Measurements from ENCODE around the gene BABAM2.

The BABAM2 gene

DNA sequence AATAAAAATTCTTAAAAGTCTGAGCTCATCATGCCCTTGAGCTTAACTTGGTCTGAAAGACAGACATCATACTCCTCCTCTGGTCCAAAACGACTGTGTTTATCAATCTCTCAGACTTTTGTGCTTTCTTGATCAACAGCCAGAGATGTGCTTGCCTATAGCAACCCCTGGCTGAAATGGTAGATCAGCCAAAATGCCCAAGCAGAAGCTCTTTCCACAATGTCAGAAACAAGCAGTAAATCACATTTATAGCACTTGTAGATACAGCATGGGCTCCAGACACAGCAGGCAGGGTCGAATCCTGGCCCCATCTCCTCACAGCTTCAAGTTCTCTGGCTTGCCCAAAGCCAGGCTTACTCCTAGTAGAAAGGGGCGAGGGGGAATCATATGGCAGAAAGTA, 391.7 kb downstream of the BABAM2 start:
- DNase-seq (ENCODE audit: low read depth in 2 of 2) = no peak

DNA sequence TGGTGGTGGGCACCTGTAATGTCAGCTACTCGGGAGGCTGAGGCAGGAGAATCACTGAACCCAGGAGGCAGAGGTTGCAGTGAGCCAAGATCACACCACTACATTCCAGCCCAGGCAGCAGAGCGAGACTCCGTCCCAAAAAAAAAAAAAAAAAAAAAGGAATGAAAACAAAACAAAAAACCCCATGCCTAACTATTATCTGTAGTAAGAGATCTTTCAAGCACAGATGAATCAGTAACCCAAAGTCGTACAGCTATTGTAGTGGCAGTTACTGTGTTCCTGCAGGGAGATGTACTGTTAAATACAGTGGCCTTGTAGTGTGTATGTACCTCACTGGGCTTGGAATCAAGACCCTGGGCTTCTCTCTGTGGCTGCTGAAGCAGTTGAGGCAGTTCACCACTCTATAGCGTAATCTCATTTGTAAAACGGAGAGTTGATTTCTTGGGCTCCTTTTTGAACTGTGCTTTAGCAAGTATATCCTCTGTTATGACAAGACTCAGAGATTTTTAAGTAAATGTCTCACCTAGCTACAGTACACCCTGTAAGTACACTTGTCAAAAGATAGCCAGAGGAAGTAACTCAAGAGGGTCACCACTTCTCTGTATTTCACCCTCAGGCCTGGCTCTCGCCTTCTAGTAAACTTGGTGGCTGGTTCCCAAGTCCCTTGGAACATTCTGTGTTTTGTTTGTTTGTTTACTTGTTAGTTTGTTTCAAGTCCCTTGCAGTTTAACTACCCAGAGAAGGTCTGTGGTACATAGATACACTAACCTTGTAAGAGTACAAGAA, 392.5 kb downstream of the BABAM2 start:
- DNase-seq (ENCODE audit: low read depth in 2 of 2) = no peak

DNA sequence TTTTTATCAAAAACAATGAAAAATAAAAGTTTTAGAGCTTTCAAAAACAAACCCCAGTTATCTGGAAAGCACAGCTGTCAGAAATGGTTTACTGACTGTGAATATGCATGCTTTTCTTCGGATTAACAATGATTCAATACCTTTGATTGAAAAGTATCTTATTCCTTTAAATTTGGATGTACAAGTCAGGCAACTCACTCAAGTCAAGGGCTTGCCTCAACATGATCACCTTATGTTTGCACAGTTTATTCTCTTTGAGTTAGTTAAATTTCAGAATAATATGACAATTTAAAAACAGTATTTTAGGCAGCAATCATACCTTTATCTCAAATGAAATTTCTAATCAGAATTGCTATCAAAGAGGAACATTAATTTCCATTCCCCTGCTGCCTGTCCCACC, 393.3 kb downstream of the BABAM2 start:
- DNase-seq (ENCODE audit: low read depth in 2 of 2) = no peak

DNA sequence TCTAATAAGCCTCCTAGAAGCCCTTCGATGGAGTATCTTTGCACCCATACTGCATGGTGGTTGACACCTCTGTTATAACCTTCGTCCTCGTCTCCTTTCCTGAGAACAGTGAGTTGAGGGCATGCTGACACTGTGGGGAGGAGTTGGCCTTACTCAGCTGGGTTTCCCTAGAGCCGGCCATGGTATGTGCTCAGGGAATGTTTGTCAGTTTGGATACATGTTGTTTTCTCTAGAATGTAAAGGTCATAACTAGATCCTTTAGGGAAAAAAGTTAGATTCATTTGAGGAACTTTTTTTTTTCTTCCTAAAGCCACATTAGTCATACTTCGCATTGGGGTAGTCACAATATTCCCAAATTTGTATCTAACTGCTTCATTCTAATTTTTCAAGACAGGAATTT, 396.1 kb downstream of the BABAM2 start:
- no peak for DNase-seq (ENCODE audit: low read depth in 2 of 2)

DNA sequence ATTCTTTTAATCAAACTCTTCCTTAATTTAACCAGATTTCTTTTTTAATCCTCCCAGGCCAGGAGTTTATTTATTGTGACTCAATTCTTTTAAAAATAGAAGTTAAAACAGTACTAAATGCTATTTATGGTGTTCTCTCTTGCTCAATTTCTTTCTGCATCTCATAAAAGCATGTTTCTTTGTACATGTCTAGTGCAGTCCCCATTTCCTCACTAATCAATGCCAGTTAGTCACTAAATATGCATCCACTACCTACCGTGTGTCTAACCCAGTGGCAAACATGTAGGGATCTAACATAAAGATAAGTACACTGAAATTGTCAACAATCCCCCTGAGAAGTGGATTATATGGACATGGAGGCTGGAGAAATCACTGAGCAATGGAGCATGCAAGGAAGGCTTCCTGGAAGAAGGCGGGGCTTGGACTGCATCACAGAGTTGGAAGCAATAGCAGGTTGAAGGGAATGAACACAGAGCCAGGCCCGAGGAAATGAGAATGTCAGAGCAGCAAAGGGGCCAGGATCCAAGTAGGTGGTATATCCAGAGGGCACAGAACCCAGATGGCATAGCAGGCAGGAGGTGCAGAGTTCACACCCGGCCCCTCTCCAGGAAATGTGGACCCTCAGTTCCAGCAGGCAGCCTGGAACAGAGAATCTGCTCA, 396.9 kb downstream of the BABAM2 start:
- no peak for DNase-seq (ENCODE audit: low read depth in 2 of 2)

DNA sequence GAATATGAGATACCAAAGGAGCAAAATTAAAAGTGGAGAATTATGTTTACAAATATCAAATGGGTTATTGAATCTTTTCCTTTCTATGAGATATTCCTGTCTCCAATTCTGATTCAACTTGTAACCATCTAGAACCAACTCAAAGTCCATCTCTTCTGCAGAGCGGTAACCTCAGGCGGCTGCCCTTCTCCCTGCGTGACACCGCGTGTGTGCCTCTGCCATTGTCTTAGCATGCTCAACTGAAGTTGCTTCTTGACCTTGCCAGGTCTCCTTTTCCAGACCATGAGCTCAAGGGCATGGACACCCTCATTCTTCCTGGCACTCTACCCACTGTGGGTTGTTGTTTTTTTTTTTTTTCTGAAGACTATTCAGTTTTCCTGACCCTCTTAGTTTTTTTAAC, 398.1 kb downstream of the BABAM2 start:
- no peak for DNase-seq (ENCODE audit: low read depth in 2 of 2)

DNA sequence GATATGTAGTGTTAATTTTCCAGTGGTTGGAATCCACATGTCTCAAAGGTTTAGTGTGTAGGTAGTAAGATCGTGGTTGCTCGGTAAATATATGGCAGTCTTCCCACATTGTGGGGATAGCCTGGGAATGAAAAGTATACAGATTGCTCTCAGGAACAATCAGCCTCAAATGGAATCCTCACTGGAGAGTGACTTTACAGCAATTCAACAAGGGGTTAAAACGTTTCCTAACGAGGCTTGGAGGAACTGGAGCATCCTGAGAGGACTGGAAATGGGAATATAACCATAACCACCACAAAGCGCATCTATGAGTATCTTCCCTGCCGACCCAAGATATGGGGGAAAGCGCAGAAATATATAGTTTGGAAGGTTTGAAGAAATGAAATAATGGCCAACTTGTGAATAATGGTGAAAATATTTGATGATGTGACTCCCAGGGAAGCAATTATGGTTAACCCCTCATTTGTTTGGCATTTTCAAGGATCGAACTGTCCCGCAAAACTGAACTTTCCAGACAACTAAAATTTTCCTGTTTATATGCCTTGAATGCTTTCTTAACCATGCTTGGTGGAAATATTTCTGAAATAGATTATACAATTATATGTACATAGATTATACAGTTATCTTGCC, 401.4 kb downstream of the BABAM2 start:
- DNase-seq (ENCODE audit: low read depth in 2 of 2) = peak; percentile 67 to 69

DNA sequence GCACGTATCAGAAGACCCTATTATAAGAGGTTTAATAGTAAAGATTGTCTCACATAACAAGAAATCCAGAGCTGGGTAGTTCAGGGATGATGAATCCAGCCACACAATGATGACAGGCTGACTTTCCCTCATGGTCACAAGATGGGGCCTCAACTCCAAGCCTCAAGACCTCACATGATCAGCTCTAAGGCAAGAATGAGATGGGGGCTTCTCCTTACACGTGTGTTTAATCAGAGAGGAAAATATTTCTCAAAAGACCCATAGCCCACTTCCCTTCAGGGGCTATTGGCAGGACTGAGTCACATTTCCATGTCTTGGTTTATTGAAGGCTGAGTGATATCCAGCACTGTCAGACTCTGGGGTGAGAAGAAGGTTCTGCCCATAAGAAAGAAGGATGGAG, 402.0 kb downstream of the BABAM2 start:
- peak in 1 of 2 experiments; percentile 37 for DNase-seq (ENCODE audit: low read depth in 2 of 2)

DNA sequence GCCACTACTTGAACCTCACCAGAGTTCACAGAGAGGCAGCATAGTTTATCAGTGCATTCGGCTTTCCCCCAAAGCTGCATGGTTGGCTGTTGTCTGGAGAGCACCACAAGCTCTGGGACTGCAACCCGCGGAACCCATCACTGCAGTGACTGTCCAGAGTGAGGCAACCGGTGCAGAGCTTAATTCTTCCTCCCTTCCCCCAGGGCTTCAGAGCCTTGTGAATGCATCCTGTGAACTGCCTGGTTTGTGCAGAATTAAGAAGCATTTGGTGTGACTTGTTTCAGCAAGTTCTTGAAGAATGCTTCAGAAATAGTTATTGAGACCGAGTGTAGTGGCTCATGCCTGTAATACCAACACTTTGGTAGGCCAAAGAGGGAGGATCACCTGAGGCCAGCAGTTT, 402.9 kb downstream of the BABAM2 start:
- no peak for DNase-seq (ENCODE audit: low read depth in 2 of 2)

DNA sequence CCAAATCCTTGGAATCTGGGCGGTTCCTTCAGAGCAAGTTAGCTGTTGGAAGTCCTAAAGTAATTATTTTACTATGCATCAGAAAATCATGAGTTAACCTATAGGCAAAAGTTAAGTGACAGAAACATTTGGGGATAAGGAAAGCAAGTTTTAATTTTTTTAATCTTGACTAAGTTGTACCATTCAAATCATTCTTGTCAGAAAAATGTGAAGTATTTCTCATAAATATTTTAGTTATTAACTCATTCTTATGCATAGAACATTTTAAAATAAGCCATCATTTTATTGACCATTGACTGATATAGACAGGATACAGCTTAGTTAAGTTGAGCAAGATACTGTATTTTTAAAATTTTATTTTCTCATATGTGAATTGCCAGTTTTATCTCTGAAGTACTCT, 403.9 kb downstream of the BABAM2 start:
- DNase-seq (ENCODE audit: low read depth in 2 of 2) = no peak

DNA sequence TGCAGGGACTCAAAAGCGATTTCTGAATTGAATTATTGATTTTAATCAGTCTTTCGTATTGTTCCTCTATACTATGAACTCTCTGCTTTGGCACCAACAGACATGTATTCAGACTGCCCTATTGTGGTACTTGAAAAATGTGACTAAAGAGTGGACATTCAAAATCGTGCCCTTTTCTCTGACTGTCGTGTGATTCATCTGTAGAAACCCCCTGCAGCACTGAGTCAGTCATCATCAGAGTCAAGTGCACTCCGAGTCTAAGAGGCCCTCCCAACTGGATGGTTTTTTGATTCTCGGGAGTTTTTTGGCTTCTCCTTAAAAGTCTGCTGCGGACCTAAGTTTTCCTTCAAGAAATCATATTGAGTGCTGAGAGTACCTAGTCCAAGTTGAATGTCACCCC, 405.7 kb downstream of the BABAM2 start:
- no peak for DNase-seq (ENCODE audit: low read depth in 2 of 2)

DNA sequence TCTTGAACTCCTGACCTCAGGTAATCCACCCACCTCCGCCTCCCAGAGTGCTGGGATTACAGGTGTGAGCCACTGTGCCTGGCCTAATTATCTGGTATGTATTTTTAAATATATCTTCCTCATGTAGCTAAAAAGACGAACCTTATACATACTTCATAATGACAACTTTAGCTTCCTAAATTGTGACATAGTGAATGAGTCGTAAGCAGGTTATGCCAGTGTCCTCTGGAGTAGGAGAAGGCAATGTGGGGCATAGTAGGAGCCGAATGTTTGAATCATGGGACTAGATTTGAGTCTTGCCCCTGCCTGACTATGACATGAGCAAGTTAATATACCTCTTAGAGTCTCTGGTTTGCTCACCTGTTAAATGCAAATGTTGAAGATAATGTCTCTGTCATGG, 406.4 kb downstream of the BABAM2 start:
- DNase-seq (ENCODE audit: low read depth in 2 of 2) = no peak

DNA sequence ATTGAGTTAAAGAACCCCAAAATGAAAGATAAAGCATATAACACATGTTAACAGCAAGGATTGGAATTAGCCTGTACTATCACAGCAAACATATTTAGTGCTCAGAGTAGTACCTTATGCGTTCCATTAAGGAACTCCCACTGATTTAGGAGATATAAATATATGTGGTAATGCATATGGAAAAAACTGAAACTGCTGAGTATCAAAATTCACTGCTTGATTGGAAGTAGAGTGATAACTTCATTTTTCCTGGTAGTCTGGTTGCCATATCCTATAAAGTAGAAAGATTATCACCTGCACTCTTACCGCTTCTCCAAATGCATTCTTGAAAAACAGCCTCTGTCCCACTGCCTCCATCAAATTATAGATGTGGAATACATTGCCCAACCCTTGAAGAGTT, 407.0 kb downstream of the BABAM2 start:
- DNase-seq (ENCODE audit: low read depth in 2 of 2) = no peak

DNA sequence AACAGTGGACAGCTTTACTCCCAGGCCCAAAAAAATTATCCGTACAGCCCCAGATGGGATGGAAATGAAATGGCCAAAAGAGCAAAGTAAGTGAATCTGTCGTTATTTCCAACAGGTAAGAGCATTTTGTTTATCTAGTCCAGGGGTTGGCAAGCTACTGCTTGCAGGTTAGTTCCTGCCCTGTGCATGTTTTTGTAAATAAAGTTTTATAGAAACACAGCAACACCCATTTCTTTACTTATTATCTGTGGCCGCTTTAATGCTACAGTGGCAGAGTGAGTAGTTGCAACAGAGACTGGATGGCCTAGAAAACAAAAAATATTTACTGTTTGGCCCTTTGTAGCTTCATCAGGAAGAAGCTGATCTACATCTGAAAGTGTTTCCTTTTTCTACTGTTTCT, 407.9 kb downstream of the BABAM2 start:
- no peak for DNase-seq (ENCODE audit: low read depth in 2 of 2)

DNA sequence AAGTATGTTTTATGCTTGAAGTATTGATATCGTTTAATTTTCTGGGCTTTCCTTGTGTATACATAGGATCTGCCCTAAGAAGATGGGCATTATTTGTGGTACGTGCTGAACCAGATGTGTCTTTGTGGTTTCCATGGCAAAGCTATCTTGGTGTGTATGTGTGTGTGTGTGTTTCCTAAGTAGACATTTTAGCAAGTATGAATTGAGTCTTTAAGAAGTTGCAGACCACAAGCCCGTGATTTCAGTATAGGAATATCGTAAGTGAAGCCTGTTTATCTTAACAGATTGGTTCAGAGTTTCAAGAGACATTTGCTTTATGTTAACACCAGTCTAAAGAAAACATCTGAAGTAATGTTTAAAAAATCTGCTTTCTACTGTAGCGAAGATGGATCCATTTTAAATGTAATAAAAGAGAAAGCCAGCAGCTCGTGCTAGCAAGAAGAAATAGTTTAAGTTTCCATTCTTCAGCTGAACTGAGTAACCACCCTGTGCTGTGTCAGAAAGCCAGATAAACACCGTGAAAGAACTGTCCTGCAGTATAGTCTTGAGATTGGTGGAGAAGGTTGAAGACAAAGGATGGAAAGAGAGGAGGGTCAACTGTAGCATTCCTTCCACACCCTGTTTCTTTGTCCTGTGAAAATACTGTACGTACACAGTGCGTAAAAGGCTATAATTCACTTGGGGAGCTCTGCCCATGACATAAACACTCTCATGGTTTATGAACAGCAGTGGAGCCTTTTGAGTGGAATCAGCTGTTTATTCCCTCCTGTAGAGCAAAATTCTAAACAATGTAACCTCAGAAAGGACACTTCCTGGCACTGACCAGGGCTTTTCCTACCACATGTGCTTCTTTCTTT, 410.2 kb downstream of the BABAM2 start:
- peak; percentile 80 to 85 for DNase-seq (ENCODE audit: low read depth in 2 of 2)

DNA sequence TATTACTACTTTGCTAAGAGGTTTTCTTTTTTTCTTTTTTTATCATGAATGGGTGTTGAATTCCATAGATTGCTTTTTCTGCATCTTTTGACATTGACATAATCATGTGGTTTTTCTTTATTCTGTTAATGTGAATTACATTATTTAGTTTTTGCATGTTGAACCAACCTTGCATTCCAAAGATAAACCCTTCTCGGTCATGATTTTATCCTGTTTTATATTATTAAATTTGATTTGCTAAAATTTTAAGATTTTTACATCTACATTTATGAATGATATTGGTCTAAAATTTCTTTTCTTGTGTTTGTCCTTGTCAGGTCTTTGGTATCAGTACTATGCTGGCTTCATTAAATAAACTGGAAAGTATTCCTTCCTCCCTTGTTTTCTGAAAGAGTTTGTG, 414.7 kb downstream of the BABAM2 start:
- no peak for DNase-seq (ENCODE audit: low read depth in 2 of 2)

DNA sequence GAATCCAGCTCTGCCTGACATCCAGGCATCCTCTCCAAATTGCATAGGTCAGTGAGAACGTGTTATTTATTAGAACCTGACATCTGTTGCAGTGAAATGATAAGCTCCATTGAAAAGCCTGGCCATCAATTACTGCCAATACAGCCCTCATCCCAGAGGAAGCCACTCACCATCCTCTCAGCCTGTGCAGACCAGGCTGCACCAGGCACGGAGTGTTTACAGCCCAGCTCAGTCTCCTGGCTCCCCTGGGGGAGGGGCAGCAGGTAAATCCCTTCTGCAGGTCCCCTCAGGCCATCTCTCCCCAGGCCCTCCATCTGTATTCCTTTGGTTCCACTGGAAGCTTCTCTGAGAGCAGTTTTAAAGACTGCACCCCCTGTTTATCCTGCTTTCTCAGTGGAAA, 419.6 kb downstream of the BABAM2 start:
- no peak for DNase-seq (ENCODE audit: low read depth in 2 of 2)

DNA sequence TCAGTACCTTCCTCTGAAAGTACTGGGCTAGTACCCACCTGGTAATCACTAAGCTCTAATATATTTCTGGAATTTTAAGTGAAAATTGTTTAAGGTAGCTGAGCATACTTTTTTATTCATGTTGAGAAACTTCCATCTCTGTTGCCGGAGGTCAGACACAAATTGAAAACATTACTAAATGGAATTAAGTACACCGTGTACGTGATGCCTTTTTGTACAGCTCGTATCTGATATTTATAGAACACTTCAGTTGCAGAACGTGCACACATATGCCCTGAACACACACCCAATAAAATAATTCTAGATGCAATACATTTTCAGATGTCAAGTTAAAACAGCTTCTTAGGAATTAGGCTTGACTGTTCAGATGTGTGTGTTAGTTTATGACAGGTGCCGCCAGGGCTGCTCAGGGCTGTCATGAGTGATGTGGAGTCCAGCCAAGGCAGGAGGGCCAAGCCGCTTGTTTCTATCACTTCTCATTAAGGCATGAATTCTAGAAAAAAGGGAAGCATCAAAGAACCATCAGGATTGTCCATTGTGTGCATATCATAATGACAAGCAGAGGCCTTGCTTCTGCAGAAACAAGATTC, 421.2 kb downstream of the BABAM2 start:
- no peak for DNase-seq (ENCODE audit: low read depth in 2 of 2)

DNA sequence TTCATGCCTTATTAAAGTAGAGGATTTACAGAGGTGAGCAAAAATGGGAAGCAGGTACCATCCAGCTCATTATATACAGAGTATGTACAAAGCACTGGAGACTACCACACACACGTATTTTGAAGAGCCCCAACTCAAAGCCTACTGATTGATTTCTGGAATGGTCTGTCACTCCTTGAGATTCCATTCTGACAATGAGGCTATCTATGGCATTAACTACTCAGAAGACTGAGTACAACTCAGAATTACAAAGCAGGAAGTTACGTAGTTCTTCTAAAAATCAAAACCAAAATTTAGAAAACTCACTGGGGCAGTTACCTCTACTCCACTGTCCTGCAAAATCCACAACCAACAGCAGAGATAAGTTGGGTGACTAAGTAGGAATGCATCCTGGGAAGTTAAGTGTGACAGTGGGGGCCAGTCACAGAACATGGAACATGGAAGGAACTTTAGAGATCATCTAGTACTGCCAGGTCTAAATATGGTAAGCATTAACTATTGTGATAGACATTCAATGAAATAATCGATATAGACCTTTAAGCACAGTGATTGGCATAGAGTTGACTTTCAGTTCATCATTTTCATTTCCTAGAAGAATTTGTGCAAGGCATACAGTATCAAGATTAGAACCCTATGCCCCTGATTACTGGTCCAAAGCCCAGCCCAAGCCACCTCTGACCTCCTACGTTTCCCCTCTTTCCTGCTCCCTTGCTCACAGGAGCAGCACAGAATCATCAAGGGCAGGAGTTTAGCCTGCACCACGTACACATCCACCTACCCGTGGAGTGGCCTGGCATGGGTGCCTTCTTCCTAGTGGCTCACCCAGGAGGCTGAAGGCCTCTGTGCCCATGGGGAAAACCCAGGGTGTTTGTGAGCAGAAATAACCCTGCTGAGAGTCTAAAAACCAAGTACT, 422.0 kb downstream of the BABAM2 start:
- no peak for DNase-seq (ENCODE audit: low read depth in 2 of 2)

DNA sequence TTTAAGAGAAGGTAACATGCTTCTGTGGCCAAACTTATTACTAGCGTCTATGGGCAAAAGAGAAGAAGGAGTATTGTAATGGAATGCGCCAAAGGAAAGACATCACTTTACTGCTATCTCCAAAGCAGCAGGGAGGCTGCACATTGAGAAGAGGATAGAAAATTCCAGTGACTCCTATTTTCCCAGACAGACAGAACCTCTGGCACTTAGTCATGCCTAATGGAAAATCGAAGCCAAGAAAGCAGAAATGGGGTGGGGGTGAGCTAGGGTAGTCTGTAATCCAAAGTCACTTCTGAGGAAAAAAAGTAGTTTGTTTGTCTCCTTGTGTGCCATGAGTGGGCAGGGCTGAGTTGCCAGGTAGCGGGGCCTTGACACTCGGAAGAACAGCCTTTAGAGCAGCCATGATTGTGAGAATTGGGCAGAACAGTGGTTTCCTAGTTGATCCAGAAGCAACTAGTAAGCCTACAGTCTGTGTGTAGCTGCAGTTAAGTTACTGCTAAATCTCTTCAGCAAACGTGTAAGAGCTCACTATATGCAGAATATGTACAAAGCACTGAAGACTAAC, 422.8 kb downstream of the BABAM2 start:
- DNase-seq (ENCODE audit: low read depth in 2 of 2) = no peak
